HUDEP-2 (cell line): ENCODE measurements around the gene ARSD.
"Not testable (repeated sequence)": the region's sequence is repeated elsewhere in the genome, so short reads cannot be mapped to it uniquely, and the experiment has no call there.

Experiments used
- DNase-seq, 76 experiments: peaks; one replicate each; lab custom pipeline; 2025; ENCODE audit not compliant: unreplicated experiment in 76 of 76; lab: John Stamatoyannopoulos, UW

Gene ARSD, protein sequence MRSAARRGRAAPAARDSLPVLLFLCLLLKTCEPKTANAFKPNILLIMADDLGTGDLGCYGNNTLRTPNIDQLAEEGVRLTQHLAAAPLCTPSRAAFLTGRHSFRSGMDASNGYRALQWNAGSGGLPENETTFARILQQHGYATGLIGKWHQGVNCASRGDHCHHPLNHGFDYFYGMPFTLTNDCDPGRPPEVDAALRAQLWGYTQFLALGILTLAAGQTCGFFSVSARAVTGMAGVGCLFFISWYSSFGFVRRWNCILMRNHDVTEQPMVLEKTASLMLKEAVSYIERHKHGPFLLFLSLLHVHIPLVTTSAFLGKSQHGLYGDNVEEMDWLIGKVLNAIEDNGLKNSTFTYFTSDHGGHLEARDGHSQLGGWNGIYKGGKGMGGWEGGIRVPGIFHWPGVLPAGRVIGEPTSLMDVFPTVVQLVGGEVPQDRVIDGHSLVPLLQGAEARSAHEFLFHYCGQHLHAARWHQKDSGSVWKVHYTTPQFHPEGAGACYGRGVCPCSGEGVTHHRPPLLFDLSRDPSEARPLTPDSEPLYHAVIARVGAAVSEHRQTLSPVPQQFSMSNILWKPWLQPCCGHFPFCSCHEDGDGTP

DNA sequence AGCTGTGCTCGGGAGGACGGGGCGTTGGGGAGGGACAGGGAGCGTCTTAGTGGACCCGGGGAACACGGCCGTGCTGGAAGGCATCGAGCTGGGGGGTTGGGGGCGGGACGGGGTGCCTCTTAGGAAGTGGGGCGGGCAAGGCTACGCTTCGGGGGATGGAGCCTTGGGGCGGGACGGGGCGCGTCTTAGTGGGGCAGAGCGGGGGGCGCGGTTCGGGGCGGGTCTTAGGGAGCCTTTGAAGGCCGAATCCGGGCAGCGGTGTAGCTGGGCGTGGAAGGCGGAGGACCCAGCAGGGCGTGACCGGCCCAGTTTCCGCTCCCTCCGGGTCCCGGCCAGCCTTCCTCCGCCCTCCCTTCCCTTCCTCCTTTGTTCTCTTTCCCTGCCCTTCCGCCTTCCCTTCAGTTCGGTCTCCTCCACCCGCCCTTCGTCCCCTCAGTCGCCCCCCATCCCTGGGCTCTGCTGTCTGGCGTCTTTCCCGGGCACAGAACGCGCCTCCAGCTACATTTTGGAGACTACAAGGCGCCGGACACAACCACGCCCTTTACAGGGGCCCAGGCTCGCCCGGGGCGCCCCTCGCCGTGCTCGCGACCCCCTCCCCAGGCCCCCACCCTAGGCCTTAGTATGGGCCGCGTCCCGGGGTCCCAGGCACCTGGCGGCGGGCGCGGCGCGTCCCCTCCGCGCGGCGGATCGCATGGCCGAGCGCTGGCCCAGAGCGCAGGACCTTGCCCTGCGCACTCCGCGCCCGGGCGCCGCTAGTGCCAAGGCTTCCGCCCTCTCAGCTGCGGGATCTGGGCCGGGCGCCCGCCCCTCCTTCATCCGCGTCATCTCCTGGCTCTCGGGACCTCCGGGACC lies at the start of gene ARSD:
ARSD (minus strand) TSS at position 757 of the 852 bp plus-strand sequence; CDS start at position 693, 64 bp downstream.
- DNase-seq: peak in 27 of 76 experiments; percentile 0 to 38 (median 8)

DNA sequence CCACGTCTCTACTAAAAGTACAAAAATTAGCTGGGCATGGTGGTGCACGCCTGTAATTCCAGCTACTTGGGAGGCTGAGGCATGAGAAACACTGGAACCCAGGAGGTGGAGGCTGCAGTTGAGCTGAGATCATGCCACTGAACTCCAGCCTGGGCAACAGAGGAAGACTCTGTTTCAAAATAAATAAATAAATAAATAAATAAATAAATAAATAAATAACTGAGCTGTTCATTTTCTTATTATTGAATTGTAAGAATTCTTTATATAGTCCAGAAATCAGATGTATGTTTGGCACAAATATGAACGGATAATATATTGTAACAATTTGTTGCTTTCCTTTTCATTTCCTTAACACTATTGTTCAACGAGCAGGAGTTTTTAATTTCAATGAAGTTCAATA lies 49.5 kb upstream of the ARSD start:
- DNase-seq: not testable (repeated sequence)

DNA sequence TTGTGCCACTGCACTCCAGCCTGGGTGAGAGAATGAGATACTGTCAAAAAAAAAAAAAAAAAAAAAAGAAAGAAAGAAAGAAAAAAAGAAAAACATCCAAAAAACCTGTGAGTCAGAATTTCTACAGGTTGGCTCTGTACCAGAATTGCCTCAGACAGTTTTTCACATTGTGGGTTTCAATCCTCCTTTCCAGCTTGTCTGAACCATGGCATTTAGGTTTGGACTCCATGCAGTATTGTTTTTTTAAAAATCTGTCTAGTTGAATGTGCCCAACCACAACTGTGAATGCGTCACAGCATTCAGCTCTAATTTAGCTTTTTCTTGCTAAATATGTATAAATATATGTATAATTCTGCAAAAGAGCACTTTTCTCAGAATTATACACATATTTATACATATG lies 45.8 kb upstream of the ARSD start:
- no peak for DNase-seq

GRCh38 chrX:2972391-2972790 lies 43.3 kb upstream of the ARSD start:
- no peak for DNase-seq

DNA sequence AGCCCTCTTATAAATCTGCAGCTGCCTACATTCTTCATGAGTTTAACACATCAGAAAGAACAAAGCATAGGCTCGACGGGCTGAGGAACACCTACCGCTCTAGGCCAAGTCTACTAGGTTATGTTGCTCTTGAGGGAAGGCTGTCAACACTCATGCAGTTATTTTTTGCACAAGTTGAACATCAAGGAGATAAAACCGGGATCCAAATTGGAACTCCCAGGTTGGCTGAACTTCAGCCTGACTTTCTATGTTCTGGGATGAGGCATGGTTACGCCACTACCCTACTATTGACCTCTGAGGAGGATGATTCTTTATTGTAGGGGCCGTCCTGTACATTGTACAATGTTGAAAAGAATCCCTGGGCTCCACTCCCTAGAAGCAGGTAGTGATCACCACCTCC lies 39.9 kb upstream of the ARSD start:
- DNase-seq: no peak

GRCh38 chrX:2967998-2968909 lies 39.1 kb upstream of the ARSD start:
- DNase-seq: no peak

DNA sequence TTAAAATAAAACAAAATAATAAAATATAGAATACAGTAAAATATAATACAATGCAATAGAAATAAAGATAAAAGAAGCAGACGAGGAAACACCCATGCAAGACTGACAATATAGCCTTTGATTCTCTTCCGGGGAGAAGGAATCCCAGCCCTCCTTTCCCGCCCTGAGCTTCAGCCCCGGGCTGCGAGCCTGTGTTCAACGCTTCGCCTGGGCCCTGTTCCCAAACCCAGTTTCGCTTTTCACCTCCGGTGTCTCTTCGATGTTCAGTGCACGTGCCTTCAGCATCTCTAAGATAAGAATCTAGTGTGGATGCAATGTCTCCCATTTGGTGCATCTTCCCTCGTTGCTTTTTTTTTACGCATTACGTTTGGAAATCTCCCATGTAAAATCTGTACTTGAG lies 38.4 kb upstream of the ARSD start:
- DNase-seq: no peak

DNA sequence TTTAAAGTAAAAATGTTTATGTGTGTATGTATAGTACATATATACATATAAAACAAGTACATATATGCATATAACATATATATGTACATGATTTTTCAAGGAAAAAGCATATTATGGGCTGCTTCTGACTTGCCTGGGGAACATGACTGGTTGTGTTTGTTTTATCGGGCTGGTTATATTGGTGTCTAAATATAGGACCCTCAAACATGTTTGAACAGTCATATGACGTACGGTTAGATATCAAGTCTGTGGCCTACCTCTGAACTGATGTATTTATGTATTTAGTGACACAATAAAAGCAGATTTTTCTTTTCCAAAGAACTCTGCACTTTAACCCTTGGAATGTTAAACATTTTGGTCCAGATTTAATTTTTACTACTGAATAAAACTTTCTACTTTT lies 37.9 kb upstream of the ARSD start:
- DNase-seq: no peak

DNA sequence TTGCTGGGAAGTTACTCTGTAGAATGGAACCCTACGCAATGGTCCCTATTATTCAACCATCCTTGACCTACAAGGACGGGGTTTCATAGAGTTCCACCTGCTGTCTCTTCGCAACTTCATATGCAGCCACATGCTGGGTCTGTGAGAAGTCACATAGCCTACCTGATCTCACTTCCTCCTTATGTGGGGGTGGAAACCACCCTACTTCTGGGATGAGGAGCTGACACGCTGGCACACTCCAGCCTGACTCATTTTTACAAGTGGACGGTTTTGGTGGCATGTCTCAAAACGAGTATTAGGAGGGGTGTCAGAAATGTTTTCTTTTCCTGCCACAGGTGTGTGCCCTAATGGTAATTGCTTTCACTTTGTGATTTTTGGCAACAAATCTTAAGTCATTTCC lies 36.8 kb upstream of the ARSD start:
- no peak for DNase-seq

- DNase-seq: not testable (repeated sequence)
Measured at GRCh38 chrX:2963992-2964794, 35.1 kb upstream of the ARSD start.

GRCh38 chrX:2963449-2963848 lies 34.3 kb upstream of the ARSD start:
- DNase-seq: not testable (repeated sequence)

DNA sequence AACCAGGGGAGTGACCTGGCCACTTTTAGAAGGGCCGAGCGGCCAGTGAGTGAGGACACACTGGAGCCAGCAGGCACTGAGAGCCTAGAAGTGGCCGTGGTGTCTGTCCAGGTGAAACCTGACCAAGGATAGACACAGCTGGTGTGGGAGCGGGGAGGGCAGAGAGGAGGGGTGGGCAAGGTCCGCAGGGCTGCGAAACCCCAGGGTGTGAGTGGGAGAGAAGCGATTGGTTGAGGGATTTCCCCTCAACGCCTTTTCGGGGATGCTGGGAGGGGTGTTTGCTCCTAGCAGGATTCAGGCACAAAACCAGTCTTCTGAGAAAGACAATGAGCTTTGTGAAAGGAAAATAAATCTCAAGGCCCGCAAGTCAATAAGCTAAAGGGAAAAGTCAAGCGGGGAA lies 33.2 kb upstream of the ARSD start:
- DNase-seq: no peak

DNA sequence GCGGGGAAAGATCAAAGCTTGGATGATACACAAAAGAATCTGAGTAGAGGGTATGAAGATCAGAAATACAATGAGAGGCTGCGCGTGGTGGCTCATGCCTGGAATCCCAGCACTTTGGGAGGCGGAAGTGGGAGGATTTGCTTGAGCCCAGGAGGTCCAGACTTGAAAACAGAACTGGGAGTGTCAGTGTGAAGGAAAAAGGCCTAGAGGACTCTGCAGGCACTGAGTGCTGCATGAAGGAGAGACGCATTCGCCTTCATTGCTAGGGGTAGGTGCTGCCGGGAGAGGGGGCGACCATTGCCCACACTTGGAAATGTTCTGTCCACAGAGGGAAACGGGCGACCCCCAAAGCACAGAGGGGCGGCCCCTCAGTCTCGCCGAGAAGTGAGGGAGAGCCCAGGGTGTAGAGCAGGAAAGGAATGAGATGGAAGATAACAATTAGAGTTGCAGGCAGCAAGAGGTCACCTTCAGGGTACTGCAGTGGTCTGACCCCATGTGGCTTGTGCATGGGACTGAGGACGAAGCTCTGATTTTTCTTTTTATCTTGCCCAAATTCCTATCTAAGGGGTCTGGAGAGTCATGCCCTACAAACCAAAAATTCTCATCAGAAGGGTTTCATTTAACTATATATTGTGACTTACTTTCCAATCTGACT lies 31.8 kb upstream of the ARSD start:
- no peak for DNase-seq

DNA sequence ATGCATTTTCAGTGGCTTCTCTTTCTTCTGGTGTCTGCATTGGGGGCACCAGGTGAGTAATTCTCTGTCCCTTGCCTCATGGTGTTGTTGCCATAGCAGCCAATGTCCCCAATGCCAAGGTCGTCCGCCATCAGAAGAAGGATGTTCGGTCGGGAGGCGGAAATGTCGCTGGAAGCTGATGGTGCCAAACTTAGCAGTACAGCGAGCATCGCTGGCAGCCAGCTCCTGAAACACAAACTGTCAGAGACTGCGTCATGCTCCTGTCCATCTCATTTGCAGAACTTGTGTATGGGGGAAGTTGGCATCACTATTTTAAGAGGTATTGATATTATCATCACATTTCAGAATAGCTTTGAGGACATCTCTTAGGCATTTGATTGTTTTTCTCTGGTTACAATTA lies 29.1 kb upstream of the ARSD start:
- no peak for DNase-seq

DNA sequence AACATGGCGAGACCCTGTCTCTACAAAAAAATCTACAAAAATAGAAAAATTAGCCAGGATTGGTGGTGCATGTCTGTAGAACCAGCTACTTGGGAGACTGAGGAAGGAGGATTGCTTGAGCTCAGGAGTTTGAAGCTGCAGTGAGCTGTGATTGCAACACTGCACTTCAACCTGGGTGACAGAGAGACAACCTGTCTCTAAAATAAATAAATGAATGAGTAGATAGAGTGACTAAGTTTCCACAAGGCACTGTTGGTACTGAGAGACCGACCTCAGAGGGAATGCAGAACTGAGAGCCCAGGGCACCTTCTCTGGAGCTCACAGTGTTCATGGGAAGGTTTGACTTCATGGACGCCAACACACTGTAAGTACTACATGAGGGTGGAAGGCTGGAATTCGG lies 26.7 kb upstream of the ARSD start:
- no peak for DNase-seq

- DNase-seq: no peak
Measured at GRCh38 chrX:2955281-2955680, 26.1 kb upstream of the ARSD start.

GRCh38 chrX:2954541-2954940 lies 25.4 kb upstream of the ARSD start:
- DNase-seq: no peak

DNA sequence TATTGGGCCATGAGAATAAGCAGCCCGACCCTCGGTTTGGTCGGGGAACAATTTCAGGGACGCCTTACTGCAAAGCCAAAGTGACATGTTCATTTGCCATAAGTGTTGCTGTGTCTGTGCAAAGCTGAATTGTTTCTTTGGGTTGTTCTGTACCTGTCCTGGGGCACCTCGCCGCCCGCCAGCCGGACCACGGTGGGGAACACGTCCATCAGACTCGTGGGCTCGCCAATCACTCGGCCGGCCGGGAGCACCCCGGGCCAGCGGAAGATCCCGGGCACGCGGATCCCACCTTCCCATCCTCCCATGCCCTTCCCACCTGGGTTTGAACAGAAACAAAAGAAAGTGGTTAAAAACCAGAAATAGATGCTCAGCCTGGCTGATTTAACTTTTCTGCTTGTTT lies 8.8 kb upstream of the ARSD start:
- DNase-seq: not testable (repeated sequence)
